Dedifferentiated amniotic fluid mesenchymal stem cell (primary cell): Measurements from ENCODE around the gene HS6ST1.

Experiments used
- DNase-seq: peaks from one replicate; pipeline ENCODE4 v3.0.0-alpha.2; 2016; ENCODE audit errors: extremely low spot score

The HS6ST1 gene

DNA sequence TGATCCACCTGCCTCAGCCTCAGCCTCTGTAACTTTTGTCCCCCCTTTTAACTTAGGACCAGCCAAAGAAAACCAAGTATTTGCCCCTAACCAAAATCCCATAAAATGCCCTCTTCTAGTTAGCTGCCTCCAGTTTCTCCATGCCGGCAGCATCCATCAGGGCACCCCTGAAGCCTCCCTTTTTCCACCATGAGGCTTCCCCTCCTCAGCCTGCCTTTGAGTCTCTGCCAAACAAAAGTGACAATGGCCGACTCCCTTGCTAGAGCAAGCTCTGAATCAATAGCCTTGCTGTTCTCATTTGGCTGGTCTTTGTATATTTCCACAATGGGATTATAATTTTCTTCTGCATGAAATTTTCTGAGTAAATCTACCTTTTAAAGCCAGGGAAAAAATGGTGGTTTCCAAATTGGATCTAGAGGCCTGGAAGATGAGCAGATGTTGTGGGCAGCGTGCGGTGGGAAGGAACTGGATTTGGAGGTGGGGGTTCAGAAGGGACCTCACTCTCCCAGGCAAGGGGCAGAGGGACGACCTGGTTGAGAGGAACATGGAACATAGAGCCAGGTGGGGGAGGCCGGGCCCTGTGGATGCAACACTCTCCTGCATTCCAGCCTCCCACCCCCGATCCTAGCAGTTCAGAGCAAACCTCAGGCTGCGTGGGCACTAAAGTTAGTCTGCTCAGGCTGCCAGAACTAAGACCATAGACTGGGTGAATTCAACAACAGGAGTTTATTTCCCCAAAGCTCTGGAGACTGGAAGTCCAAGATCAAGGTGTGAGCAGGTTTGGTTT lies 80.6 kb downstream of the HS6ST1 start:
- no peak for DNase-seq

DNA sequence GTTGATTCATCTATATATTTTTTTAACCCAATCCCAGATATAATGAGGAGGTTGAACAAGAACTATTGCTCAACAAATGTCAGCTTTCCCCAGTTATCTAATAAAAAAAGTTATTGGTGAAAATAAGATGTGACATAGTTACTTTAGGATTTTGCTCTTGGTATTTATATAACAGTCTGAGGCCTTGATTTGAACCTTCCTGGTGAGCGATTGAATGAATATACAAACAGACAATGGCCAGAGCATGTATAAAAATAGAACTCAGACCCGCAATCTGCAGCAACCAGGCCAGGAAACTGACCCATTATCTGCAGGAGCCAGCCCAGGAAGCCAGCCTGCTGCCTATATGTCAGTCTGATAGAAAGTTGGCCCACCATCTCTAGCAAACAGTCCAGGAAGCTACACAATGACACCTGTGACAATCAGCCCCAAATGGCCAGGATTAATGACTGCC lies 81.6 kb downstream of the HS6ST1 start:
- no peak for DNase-seq

DNA sequence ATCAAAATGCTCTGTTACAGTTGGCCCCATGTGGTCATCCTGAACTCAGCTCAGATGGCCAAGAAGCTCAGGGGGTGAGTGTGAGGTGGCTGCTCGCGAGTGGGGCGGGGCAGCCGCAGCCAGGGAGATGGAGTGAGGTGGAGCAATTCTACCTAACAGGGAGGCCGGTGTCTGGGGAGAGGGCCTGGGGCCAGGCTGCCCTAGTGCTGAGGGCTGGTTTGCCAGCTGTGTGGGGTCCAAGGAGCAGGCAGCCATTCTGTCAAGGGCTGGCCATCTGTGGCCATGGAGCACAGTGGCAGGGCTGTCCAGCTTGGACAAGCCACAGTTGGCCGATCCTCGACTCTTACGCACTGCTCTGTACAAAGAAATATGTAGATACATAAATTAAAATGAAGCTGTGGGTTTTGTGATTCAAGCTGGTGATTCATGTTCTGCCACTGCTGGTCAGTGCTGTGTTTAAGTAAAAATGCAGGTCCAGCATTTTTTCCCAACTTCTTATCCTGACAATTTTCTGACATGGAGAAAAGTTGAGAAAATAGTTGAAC lies 82.1 kb downstream of the HS6ST1 start:
- DNase-seq, result peak; percentile 56

DNA sequence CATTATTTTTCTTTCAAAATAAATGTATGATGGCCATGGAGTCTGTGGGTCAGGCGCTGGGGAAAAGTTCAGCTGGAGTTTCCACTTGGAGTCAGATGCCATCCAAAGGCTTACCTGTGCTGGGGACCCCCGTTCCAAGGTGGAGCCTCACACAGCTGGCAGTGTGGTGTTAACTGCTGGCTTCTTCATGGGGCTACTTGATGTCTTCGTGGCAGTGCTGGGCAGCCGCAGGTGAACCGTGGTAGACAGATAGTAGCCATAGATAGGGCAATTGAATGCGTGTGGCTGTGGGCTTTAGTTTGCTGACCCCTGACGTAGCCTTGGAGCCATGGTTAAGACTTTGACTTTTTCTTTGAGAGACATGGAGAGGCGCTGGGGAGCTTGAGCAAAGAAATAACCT lies 83.1 kb downstream of the HS6ST1 start:
- DNase-seq, result no peak

DNA sequence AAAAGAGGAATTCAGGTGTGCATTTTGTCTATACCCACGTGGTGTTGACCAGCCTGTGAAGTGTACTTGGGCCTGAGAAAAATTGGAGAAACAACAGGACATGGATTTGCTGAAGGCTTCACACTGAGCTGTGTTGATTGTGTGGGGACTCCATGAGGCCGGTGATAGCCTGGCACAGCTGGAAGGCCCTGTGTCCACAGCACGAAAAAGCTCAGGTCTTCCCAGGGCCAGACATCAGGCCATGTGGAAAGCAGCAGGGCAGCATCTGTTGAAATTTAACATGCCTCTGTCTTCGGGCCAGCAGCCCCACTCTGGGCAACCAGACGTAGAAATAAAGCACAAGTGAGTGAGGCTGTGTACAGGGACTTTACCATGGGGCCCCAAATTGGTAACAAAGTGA lies 84.1 kb downstream of the HS6ST1 start:
- no peak for DNase-seq

DNA sequence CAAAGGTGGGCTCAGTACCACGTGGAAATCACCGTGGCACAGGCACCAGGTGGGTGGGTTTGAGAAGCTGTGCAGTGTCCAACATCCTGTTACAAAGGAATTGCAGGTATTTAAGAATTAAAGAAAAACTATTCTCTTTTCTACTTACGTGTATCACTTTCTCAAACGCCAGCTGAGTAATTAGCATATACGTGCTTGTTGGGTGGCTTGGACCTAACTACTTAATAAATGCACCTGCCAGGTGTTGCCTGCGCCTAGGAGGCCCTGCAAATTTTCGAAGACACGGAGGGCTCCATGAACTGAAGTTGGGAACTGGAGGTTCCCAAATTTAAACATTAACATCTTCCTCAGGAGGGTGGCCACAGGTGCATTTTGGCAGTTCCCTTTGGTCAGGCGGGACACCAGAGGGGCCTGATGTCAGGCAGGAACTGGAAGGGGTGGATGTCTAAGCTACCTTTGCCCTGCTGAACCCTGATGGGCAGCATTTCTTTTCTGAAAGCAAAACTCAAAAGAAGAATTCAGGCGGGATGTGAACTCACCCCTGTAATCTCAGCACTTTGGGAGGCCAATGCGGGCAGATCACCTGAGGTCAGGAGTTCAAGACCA lies 84.8 kb downstream of the HS6ST1 start:
- no peak for DNase-seq

DNA sequence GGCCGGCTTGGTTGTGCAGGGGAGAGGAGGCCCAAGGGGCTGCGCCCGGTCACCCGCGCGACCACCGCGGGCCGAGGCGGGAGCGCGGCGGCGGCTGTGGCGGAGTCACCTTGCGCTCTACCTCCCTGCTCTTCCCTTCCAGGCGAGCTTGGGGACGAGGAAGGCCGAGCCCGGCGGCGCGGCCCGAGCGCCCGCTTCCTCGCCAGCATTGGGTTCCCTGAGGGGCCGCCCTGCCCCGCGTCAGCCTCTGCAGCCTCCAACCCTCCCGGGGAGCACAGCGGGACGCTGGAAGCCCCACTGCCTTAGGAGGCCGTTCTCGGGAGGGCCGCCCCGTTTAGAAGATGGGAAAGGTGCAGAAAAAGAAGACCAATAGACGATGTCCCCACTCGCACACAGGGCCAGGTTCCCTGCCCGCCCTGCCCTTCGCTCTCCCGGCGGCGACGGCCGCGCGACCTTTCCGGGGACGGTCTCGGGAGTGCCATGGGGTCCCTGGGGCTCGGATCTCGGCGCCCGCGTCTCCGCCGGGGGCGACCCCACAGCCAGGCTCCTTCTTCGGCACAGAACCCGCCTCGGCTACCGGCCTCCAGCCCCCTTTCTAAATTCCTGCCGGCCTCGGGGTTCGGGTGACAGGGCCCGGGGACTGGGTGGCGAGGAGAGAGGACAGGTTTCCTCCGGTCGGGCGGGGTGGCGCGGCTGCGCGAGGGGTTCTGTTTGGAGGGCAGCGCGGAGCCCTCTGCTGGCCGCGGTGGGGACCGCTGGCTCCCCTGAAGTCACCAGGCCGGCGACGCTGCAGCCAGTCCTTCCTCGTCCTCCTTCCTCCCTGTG lies 85.5 kb downstream of the HS6ST1 start:
- DNase-seq, result peak; percentile 62

DNA sequence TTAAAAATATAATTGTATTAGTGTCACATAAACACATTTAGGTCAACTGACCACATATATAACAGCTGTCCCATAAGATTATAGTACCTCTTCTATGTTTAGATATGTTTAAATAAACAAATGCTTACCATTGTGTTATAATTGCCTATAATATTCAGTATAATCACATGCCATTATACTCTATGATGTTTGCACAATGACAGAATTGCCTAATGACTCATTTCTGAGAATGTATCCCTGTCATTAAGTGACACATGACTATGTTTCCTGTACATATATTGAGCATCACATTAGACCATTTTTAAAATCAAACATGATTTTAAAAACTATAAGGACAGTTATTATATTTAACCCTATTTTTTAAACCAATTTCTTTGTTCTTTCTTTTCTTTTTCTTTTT lies 89.8 kb downstream of the HS6ST1 start:
- no peak for DNase-seq

DNA sequence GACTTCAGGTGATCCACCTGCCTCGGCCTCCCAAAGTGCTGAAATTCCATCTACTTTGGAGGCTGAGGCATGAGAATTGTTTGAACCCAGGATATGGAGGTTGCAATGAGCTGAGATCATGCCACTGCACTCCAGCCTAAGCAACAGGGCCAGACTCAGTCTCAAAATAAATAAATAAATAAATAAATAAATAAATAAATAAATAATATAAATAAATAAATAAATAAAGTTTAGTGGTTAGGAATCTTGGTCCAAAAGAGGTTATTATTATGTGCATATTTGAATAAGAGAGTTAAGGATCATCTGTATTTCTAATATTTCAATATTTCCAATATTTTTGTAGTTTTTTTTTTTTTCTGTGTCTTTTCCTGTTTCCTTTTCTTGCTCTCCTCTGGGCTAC lies 90.8 kb downstream of the HS6ST1 start:
- no peak for DNase-seq

DNA sequence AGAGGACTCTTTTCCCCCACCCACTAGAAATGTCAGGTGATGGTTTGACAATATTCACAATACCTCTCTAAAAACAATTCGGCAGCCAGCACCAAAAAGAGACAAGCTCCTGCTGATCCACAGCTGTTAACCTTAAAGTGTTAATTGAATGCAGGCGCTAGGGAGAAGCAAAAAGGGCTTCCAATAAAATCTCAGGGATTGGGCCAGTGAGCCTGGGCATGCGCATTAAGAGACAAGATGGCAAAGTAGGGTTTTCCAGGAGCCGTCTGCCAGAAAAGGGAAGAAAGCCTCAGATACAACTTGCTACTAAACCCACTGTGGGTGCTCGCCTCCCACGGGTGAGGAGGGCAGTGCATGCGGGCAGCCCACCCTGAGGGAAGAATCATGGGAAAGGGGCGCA lies 98.8 kb downstream of the HS6ST1 start:
- no peak for DNase-seq

DNA sequence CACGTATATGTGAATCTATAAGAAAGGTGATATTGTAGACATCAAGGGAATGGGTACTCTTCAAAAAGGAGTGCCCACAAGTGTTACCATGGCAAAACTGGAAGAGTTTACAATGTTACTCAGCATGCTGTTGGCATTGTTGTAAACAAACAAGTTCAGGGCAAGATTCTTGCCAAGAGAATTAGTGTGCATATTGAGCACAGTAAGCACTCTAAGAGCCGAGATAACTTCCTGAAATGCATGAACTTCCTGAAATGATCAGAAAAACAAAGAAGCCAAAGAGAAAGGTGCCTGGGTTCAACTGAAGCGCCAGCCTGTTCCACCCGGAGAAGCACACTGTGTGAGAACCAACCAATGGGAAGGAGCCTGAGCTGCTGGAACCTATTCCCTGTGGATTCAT lies 101.0 kb downstream of the HS6ST1 start:
- no peak for DNase-seq

DNA sequence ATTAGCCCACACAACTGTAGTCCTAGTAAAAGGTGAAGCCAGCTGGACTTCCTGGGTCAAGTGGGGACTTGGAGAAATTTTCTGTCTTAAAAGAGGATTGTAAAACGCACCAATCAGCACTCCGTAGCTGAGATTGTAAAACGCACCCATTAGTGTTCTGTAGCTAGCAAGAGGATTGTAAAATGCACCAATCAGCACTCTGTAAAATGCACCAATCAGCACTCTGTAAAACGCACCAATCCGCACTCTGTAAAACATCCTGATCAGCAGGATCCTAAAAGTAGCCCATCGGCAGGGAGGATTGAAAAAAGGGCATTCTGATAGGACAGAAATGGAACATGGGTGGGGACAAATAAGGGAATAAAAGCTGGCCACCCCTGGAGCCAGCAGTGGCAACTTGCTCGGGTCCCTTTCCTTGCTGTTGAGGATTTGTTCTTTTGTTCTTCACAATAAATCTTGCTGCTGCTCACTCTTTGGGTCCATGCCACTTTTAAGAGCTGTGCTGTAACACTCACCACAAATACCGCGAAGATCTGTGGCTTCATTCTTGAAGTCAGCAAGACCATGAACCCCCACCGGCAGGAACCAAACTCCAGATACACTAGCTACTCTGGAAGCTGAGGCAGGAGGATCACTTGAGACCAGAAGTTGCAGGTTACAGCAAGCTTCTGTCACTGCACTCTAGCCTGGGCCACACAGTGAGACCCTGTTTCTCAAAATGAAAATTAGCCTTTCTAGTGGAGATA lies 102.6 kb downstream of the HS6ST1 start:
- DNase-seq, result no peak
